Measurements from ENCODE around the gene EFNA5. TPM values are rescaled to one million over a fixed set of nuclear protein-coding genes. Genes with fewer than 3 reads are reported as not detected.

EFNA5 gene
- total and polyA plus RNA-seq, 2 of the 8 experiments (the other 6 are each of a cell fraction or from before 2014, with no cell fraction given): 9.6 to 21.8 TPM

DNA sequence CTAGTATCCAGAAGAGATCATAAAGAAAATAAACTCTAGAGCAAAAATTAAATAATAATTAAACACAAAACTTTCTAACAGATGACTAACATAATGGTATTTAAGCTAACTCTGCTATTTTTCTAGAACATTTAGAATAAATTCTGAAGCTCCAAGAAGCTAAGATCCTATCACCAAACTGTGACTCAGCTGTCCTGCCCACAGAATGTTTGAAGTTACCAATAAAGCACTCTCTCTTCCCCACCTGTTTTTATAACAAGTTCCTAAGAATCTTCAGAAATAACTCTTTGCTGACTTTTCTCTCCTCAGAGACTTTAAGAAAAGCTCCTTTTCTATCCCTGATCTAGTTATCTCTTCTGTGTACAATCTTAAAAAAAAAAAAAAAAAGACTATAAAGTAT lies 6.0 kb upstream of the EFNA5 start (continued):
- TF ChIP-seq CHD7 (IDR thresholded peaks at IDR 0.05; ENCODE audit: insufficient replicate concordance, low read length) (no peak), JUN (IDR thresholded peaks at IDR 0.05; ENCODE audit: low read depth, low read length) (no peak), RNF2 (IDR thresholded peaks at IDR 0.05; ENCODE audit: borderline replicate concordance, low read depth, low read length, missing control alignments, poor library complexity, severe bottlenecking) (no peak), SIN3A (conservative IDR thresholded peaks at IDR 0.05 in 1 of 2, IDR thresholded peaks at IDR 0.05 in 1 of 2; ENCODE audit: low read depth in 1 of 2, low read length in 2 of 2) (no peak)

Measured in H1 (cell line).